RPMI8226 (cell line): Measurements from ENCODE around the gene INSYN2A.

Experiments used
- DNase-seq: peaks from one replicate; pipeline ENCODE4 v3.0.0-alpha.2; 2015

INSYN2A gene

GRCh38 chr10:127196282-127197153 is at the start of gene INSYN2A:
INSYN2A (minus strand) TSS chr10:127196591; CDS start chr10:127176395, 20,196 bp downstream.
- no peak for DNase-seq

- DNase-seq: no peak
Measured at GRCh38 chr10:127245456-127245855, 49.1 kb upstream of the INSYN2A start.

GRCh38 chr10:127243490-127244272 is 47.3 kb upstream of the INSYN2A start:
- peak; percentile 43 for DNase-seq

- no peak for DNase-seq
Measured at GRCh38 chr10:127242914-127243313, 46.5 kb upstream of the INSYN2A start.

GRCh38 chr10:127236266-127236665 is 39.9 kb upstream of the INSYN2A start:
- no peak for DNase-seq

- no peak for DNase-seq
Measured at GRCh38 chr10:127234306-127234800, 38.0 kb upstream of the INSYN2A start.

- no peak for DNase-seq
Measured at GRCh38 chr10:127228195-127228787, 31.9 kb upstream of the INSYN2A start.

- no peak for DNase-seq
Measured at GRCh38 chr10:127227663-127228062, 31.3 kb upstream of the INSYN2A start.

GRCh38 chr10:127227027-127227426 is 30.6 kb upstream of the INSYN2A start:
- DNase-seq: no peak

- DNase-seq: peak; percentile 29
Measured at GRCh38 chr10:127221281-127221680, 24.9 kb upstream of the INSYN2A start.

- DNase-seq: no peak
Measured at GRCh38 chr10:127218658-127219057, 22.3 kb upstream of the INSYN2A start.

GRCh38 chr10:127216786-127217185 is 20.4 kb upstream of the INSYN2A start:
- no peak for DNase-seq

GRCh38 chr10:127216274-127216673 is 19.9 kb upstream of the INSYN2A start:
- no peak for DNase-seq

- no peak for DNase-seq
Measured at GRCh38 chr10:127215866-127216265, 19.5 kb upstream of the INSYN2A start.

- DNase-seq: peak; percentile 43
Measured at GRCh38 chr10:127210936-127211466, 14.6 kb upstream of the INSYN2A start.

- DNase-seq: no peak
Measured at GRCh38 chr10:127207081-127207480, 10.7 kb upstream of the INSYN2A start.

- no peak for DNase-seq
Measured at GRCh38 chr10:127203067-127203466, 6.7 kb upstream of the INSYN2A start.

GRCh38 chr10:127200646-127201045 is 4.3 kb upstream of the INSYN2A start:
- DNase-seq: no peak

GRCh38 chr10:127198721-127199120 is 2.3 kb upstream of the INSYN2A start:
- DNase-seq: no peak

GRCh38 chr10:127198307-127198706 is 1.9 kb upstream of the INSYN2A start:
- DNase-seq: no peak

- no peak for DNase-seq
Measured at GRCh38 chr10:127197154-127197432, 702 bp upstream of the INSYN2A start.

- DNase-seq: no peak
Measured at GRCh38 chr10:127195571-127196281, 665 bp downstream of the INSYN2A start.
